ENCODE data around the gene MID1.

DNA sequence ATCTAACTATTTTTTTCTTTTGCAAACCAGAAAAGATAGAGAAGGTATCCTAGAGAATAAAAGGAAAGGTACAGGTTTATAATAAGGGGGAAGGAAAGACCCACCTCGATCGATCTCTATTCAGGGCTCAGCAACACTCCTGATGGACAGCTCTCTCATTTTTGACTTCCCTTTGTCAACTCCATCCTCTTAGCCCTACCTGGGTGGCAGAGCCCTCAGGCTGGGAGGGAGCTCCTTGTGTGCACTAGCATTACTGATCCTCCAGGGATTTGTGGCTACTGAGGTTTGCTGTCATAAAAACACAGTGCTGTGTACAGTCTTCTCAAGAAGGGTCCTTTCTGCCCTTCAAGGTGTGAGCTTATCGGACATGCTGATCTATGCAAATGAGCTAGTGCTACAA, 111.0 kb downstream of the MID1 start:
- TF ChIP-seq POLR2A (IDR thresholded peaks at IDR 0.05; ENCODE audit: low read length): no peak
- no peak for TF ChIP-seq GATA1 (IDR thresholded peaks at IDR 0.05; ENCODE audit: low read depth, low read length)

Data from erythroblast (primary cell).